ENCODE data around the gene MORC2.

MORC2 gene

GRCh38 chr22:30893434-30894370, 74.9 kb downstream of the MORC2 start:
- Histone ChIP-seq H3K9ac (ENCODE audit: low read length) (no peak overlapping the region), H3K9me3 (ENCODE audit: control insufficient read depth, insufficient read depth, low read depth, low read length) (no peaks in the 10 kb centered on the region), H3K27me3 (ENCODE audit: control insufficient read depth, insufficient read depth, low read length) (no peaks in the 10 kb centered on the region), H3K36me3 (ENCODE audit: control insufficient read depth, insufficient read depth, low read length) (peaks cover 23% of the 10 kb centered on the region), H3K4me3 (ENCODE audit: low read depth, low read length) (no peak overlapping the region), H3K27ac (ENCODE audit: low read depth, low read length) (no peak overlapping the region), H3K4me1 (ENCODE audit: control insufficient read depth, insufficient read depth, low read length) (peaks cover 9% of the 10 kb centered on the region; the same call in 1 of the 2 replicates)

- Histone ChIP-seq H3K36me3 (ENCODE audit: control insufficient read depth, insufficient read depth, low read length) (peaks cover 23% of the 10 kb centered on the region), H3K27ac (ENCODE audit: low read depth, low read length) (no peak overlapping the region), H3K9ac (ENCODE audit: low read length) (no peak overlapping the region), H3K4me3 (ENCODE audit: low read depth, low read length) (no peak overlapping the region), H3K4me1 (ENCODE audit: control insufficient read depth, insufficient read depth, low read length) (peaks cover 9% of the 10 kb centered on the region; the same call in 1 of the 2 replicates), H3K9me3 (ENCODE audit: control insufficient read depth, insufficient read depth, low read depth, low read length) (no peaks in the 10 kb centered on the region), H3K27me3 (ENCODE audit: control insufficient read depth, insufficient read depth, low read length) (no peaks in the 10 kb centered on the region)
Measured at GRCh38 chr22:30892731-30893221, 75.8 kb downstream of the MORC2 start.

- no peak overlapping the region for H3K27ac ChIP-seq (ENCODE audit: low read depth, low read length)
- H3K4me1 ChIP-seq (ENCODE audit: control insufficient read depth, insufficient read depth, low read length) = peaks cover 9% of the 10 kb centered on the region; the same call in 1 of the 2 replicates
- no peaks in the 10 kb centered on the region for H3K9me3 ChIP-seq (ENCODE audit: control insufficient read depth, insufficient read depth, low read depth, low read length)
- peaks cover 23% of the 10 kb centered on the region for H3K36me3 ChIP-seq (ENCODE audit: control insufficient read depth, insufficient read depth, low read length)
- no peaks in the 10 kb centered on the region for H3K27me3 ChIP-seq (ENCODE audit: control insufficient read depth, insufficient read depth, low read length)
- H3K4me3 ChIP-seq (ENCODE audit: low read depth, low read length) = no peak overlapping the region
- no peak overlapping the region for H3K9ac ChIP-seq (ENCODE audit: low read length)
Measured at GRCh38 chr22:30892286-30892685, 76.3 kb downstream of the MORC2 start.

GRCh38 chr22:30891781-30892180, 76.8 kb downstream of the MORC2 start:
- Histone ChIP-seq H3K27ac (ENCODE audit: low read depth, low read length) (no peak overlapping the region), H3K36me3 (ENCODE audit: control insufficient read depth, insufficient read depth, low read length) (peaks cover 23% of the 10 kb centered on the region), H3K4me1 (ENCODE audit: control insufficient read depth, insufficient read depth, low read length) (peaks cover 9% of the 10 kb centered on the region; the same call in 1 of the 2 replicates), H3K9me3 (ENCODE audit: control insufficient read depth, insufficient read depth, low read depth, low read length) (no peaks in the 10 kb centered on the region), H3K9ac (ENCODE audit: low read length) (no peak overlapping the region), H3K27me3 (ENCODE audit: control insufficient read depth, insufficient read depth, low read length) (no peaks in the 10 kb centered on the region), H3K4me3 (ENCODE audit: low read depth, low read length) (no peak overlapping the region)

GRCh38 chr22:30891443-30891755, 77.2 kb downstream of the MORC2 start:
- Histone ChIP-seq H3K4me3 (ENCODE audit: low read depth, low read length) (no peak overlapping the region), H3K4me1 (ENCODE audit: control insufficient read depth, insufficient read depth, low read length) (peaks cover 12% of the 10 kb centered on the region; the same call in 1 of the 2 replicates), H3K27ac (ENCODE audit: low read depth, low read length) (no peak overlapping the region), H3K27me3 (ENCODE audit: control insufficient read depth, insufficient read depth, low read length) (no peaks in the 10 kb centered on the region), H3K9ac (ENCODE audit: low read length) (no peak overlapping the region), H3K9me3 (ENCODE audit: control insufficient read depth, insufficient read depth, low read depth, low read length) (no peaks in the 10 kb centered on the region), H3K36me3 (ENCODE audit: control insufficient read depth, insufficient read depth, low read length) (peaks cover 23% of the 10 kb centered on the region)

- peaks cover 12% of the 10 kb centered on the region; the same call in 1 of the 2 replicates for H3K4me1 ChIP-seq (ENCODE audit: control insufficient read depth, insufficient read depth, low read length)
- no peak overlapping the region for H3K27ac ChIP-seq (ENCODE audit: low read depth, low read length)
- H3K36me3 ChIP-seq (ENCODE audit: control insufficient read depth, insufficient read depth, low read length) = peaks cover 23% of the 10 kb centered on the region
- H3K9ac ChIP-seq (ENCODE audit: low read length) = no peak overlapping the region
- no peak overlapping the region for H3K4me3 ChIP-seq (ENCODE audit: low read depth, low read length)
- H3K9me3 ChIP-seq (ENCODE audit: control insufficient read depth, insufficient read depth, low read depth, low read length) = no peaks in the 10 kb centered on the region
- H3K27me3 ChIP-seq (ENCODE audit: control insufficient read depth, insufficient read depth, low read length) = no peaks in the 10 kb centered on the region
Measured at GRCh38 chr22:30890686-30891442, 77.7 kb downstream of the MORC2 start.

- no peaks in the 10 kb centered on the region for H3K9me3 ChIP-seq (ENCODE audit: control insufficient read depth, insufficient read depth, low read depth, low read length)
- H3K36me3 ChIP-seq (ENCODE audit: control insufficient read depth, insufficient read depth, low read length) = peaks cover 23% of the 10 kb centered on the region
- H3K27me3 ChIP-seq (ENCODE audit: control insufficient read depth, insufficient read depth, low read length) = no peaks in the 10 kb centered on the region
- H3K4me1 ChIP-seq (ENCODE audit: control insufficient read depth, insufficient read depth, low read length) = peaks cover 12% of the 10 kb centered on the region; the same call in 1 of the 2 replicates
- no peak overlapping the region for H3K4me3 ChIP-seq (ENCODE audit: low read depth, low read length)
- H3K27ac ChIP-seq (ENCODE audit: low read depth, low read length) = no peak overlapping the region
- no peak overlapping the region for H3K9ac ChIP-seq (ENCODE audit: low read length)
Measured at GRCh38 chr22:30889996-30890480, 78.5 kb downstream of the MORC2 start.

- Histone ChIP-seq H3K36me3 (ENCODE audit: control insufficient read depth, insufficient read depth, low read length) (peaks cover 23% of the 10 kb centered on the region), H3K27me3 (ENCODE audit: control insufficient read depth, insufficient read depth, low read length) (no peaks in the 10 kb centered on the region), H3K9me3 (ENCODE audit: control insufficient read depth, insufficient read depth, low read depth, low read length) (no peaks in the 10 kb centered on the region), H3K27ac (ENCODE audit: low read depth, low read length) (no peak overlapping the region), H3K4me1 (ENCODE audit: control insufficient read depth, insufficient read depth, low read length) (peaks cover 6% of the 10 kb centered on the region; the same call in 1 of the 2 replicates), H3K4me3 (ENCODE audit: low read depth, low read length) (no peak overlapping the region), H3K9ac (ENCODE audit: low read length) (no peak overlapping the region)
Measured at GRCh38 chr22:30889268-30889995, 79.1 kb downstream of the MORC2 start.

GRCh38 chr22:30887861-30888260, 80.7 kb downstream of the MORC2 start:
- Histone ChIP-seq H3K4me3 (ENCODE audit: low read depth, low read length) (no peak overlapping the region), H3K9me3 (ENCODE audit: control insufficient read depth, insufficient read depth, low read depth, low read length) (no peaks in the 10 kb centered on the region), H3K36me3 (ENCODE audit: control insufficient read depth, insufficient read depth, low read length) (peaks cover 17% of the 10 kb centered on the region), H3K27ac (ENCODE audit: low read depth, low read length) (no peak overlapping the region), H3K9ac (ENCODE audit: low read length) (no peak overlapping the region), H3K4me1 (ENCODE audit: control insufficient read depth, insufficient read depth, low read length) (0 out of 2 replicates have a peak, but pooled peaks cover 3% of the 10 kb centered on the region), H3K27me3 (ENCODE audit: control insufficient read depth, insufficient read depth, low read length) (no peaks in the 10 kb centered on the region)

- Histone ChIP-seq H3K9ac (ENCODE audit: low read length) (no peak overlapping the region), H3K4me1 (ENCODE audit: control insufficient read depth, insufficient read depth, low read length) (0 out of 2 replicates have a peak, but pooled peaks cover 3% of the 10 kb centered on the region), H3K27me3 (ENCODE audit: control insufficient read depth, insufficient read depth, low read length) (no peaks in the 10 kb centered on the region), H3K9me3 (ENCODE audit: control insufficient read depth, insufficient read depth, low read depth, low read length) (no peaks in the 10 kb centered on the region), H3K4me3 (ENCODE audit: low read depth, low read length) (no peak overlapping the region), H3K27ac (ENCODE audit: low read depth, low read length) (no peak overlapping the region), H3K36me3 (ENCODE audit: control insufficient read depth, insufficient read depth, low read length) (peaks cover 13% of the 10 kb centered on the region; the same call in 1 of the 2 replicates)
Measured at GRCh38 chr22:30887453-30887852, 81.1 kb downstream of the MORC2 start.
